GM21825 (cell line): Measurements from ENCODE around the gene KDM5B.
"Not testable (repeated sequence)": the region's sequence is repeated elsewhere in the genome, so short reads cannot be mapped to it uniquely, and the experiment has no call there.

Source experiments
- ATAC-seq: cut with Tn5 transposase; IDR thresholded peaks from one replicate; pipeline ENCODE4 v1.9.1; 2021; ENCODE audit warnings: mild to moderate bottlenecking, moderate library complexity; ENCODE audit not compliant: unreplicated experiment

Gene KDM5B

GRCh38 chr1:202812176-202813026, 4.2 kb upstream of the KDM5B start:
- ATAC-seq, result no peak

DNA sequence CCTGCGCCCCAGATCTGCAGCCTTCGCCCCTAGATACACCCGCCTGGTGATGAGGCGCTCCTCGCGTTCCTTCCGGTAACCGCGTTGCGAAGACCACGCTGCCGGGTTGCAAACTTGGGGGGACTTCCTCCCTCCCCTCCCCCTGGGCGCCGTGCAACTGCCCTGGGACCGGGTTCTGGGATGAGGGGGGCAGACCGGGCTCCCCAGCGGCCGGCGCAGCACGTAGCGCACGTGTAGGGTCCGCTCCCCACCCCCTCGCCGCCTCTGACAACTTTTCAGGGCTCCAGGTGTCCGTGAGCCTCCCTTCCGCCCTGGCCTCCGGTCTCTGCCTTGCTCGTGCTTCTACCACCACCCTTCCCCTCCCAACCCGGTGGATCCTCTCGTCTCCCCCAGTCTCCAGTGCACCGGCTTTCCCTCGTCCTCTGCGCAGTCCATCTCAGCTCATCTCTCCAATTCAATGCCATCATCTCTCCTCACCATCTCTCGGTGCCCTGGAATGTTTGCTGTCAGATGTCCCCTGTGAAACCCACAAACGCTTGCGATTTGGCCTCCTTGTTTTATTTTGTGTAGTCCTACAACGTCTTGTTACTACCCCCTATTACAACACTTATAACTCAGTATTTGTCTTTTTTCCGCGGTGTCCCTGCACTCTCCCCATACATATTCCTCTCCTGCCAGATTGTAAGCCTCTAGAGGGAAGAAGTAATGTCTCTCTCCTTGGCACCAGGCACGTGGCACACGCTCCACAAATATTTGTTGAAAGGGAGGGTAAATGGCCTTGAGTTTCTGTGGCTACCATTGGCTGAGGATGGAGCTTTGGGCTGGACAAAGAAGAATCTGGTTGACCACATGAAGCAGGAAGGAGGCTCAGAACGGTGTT, 3.3 kb upstream of the KDM5B start:
- peak; percentile 12 for ATAC-seq

DNA sequence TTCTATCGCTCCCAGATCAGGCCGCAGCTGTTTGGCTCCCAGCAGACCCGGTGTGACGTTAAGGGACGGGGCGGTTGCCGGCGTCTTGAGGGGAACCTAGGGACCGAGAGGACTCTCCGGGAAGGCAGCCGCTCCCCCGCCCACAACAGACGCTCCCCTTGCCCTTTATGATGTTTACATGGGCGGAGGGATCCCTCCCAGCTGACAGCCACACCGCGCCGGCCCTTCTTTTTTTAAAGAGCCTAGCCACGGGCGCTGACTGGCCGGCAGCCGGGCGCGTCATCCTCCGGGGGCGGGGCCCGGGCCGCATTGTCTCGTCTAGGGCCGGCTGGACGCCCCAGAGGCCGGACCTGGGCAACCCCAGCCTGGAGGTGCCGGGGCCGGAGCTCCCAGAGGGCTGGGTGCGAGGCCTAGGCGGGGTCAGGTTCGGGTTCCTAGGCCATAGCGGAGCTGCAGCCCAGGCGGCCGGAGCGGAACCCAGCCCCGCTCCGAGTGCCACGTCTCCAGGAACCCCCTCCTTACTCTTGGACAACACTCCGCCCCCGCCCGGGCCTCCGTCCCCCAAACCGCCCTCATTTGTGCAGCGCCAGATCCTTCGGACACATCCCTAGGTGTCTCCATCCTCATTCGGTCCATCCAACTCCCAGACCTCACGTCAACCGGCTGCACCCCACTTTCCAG, 2.5 kb upstream of the KDM5B start, which contains the start of gene PCAT6:
Gene PCAT6 (plus strand): TSS at position 340 of the 681 bp plus-strand sequence.
- peak; percentile 61 for ATAC-seq

DNA sequence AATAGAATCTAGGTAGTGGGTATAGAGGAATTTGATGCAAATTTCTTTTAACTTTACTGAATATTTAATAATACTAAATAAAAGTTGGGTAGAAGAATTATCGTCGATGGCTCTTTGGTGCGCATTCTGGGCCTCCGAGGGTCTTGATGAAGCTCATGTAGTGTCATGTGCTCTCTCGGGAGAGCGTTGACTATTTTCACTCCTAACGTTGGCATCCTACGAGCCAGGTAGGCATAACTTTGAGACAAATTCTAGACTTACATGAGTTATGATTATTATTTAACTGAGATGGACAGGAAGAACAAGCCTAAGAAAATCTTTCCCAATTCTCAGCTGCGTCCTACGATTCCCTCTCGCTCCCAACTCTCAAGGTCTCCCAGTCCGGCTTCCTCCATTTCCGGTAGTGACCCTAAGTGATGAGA, 2.0 kb upstream of the KDM5B start:
- ATAC-seq, result no peak

GRCh38 chr1:202809597-202810159, 1.5 kb upstream of the KDM5B start:
- ATAC-seq, result no peak

- ATAC-seq, result no peak
Measured at GRCh38 chr1:202807451-202807925, 733 bp downstream of the KDM5B start.

DNA sequence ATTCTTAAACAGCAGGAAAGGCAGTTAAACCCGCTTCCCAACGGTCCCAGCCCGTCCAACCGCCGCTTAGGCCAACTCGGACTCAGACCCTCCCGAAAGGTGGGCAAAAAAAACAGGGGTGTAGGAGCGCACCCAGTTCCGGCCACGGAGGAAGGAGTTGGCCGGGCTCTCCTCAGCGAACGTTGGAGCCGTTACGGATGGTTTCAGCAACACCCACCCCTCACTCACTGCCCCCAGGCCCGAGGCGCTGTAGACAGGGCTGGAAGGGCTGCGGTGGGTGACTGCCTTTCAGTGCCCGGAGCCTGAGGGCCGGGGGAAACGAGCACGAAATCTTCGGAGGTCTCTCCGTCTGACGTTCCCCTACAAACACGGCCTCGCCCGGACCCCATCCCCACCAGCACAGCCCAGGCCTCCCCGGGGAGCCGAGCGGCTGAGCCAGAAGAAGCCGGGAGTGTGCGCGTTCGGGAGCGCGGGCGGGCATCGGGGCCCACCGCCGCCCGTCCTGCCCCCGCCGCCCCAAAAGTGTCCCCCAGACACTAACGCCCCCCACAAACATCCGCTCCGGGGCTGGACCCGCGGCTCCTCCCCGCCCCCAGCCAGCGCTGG, 1.3 kb downstream of the KDM5B start:
- no peak for ATAC-seq

- ATAC-seq, result no peak
Measured at GRCh38 chr1:202805886-202806844, 2.1 kb downstream of the KDM5B start.

DNA sequence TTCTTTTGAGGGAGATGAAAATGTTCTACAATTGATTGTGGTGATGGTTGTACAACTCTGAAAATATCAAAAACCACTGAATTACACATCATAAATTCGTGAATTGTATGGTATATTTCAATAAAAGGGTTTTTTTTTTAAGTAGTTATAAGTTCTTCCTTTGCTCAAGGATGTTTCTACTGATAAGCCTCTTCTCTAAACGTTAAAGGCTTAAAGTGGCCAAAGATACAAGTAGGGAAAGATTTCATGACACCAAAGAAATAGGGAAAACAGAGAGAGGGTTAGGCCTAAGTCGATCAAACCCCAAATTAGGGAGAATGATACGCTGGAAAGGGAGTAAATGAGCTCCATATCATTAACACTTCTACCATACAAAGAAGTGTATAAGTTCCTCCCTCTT, 4.1 kb downstream of the KDM5B start:
- ATAC-seq, result no peak

- no peak for ATAC-seq
Measured at GRCh38 chr1:202802998-202803932, 5.0 kb downstream of the KDM5B start.

DNA sequence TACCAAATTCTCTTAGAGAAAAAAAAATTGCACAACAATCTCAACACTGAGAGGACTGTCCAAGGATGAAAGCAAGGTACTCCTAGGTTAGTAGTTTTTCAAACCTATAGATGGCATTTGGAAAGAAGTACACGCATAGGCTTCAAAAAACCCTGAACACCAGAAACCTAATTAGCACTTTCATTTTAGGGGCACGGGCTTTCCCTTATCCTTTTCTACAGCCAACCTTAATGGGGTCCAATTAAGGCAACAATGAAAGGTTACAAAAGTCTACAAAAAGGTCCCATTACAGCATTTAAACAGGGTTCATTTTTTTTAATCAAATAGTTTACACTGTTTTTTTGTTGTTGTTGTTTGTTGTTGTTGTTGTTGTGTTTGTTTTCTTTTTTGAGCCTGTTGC, 6.2 kb downstream of the KDM5B start:
- ATAC-seq, result no peak

DNA sequence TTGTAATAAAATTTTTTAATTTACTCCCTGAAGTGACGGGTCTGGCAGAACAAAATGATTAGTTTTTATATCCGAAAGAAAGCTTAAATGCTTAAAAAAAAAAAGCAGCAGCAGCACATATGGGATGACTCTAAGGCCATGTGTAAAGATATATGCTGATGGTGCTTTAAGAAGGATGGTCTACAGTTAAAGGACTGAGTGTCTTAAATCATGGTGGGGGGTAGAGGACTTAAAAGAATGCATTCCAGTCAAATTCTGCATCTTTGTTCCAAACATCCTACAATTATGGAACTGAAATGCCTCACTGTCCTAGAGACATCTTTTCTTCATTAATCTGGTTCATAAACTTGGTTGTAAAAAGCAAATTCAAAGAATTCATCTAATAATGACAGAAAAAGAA, 7.0 kb downstream of the KDM5B start:
- no peak for ATAC-seq

DNA sequence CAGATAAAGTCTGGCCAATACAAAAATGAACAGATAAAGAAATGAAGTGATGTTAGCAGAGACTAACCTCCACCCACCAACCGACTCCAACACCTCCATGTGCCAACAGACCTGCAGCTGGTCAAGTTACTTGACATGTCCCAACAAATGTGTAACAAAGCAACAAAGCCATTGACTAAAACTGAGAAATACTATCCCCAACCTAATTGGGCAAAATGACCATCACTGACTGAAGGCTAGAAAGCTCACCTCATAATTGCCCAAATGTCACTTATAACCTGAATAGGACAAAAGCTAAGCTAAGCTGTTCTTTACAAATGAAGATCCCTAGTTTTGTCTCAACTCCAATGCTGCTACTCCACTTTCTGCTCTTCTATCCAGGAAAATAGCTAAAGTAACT, 7.5 kb downstream of the KDM5B start:
- ATAC-seq, result no peak

DNA sequence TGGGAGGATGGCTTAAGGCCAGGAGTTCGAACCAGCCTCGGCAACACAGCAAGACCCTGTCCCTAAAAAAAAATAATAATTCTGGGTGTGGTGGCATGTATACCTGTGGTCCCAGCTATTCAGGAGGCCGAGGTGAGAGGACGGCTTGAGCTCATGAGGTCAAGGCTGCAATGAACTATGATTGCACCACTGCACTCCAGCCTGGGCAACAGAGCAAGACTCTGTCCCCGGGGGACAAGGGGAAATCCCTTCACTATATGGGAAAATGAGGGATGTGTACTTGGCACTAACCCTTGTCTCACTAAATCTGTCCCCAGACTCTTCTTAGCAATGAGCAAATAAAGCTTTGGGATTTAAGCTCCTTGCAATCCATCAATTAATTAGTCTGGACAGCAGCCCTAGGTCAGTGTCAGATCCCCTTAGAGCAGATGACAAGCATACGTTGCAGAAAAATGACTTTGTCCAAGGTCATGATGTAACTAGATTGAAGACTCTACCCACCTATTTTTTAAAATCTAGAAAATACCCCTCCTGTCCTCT, 9.4 kb downstream of the KDM5B start:
- ATAC-seq, result no peak

GRCh38 chr1:202798260-202798659, 10.0 kb downstream of the KDM5B start:
- no peak for ATAC-seq

- no peak for ATAC-seq
Measured at GRCh38 chr1:202796670-202797069, 11.6 kb downstream of the KDM5B start.

- ATAC-seq, result not testable (repeated sequence)
Measured at GRCh38 chr1:202794931-202795330, 13.3 kb downstream of the KDM5B start.
